T47D (cell line): ENCODE data around the gene ANGEL1.

Experiments
- DNase-seq, 2 experiments: peaks; one replicate each; pipeline versions ENCODE4 v3.0.0 to v3.0.0-alpha.2; 2011 to 2012; ENCODE audit warnings: low read depth in 1 of 2, low spot score in 1 of 2
- JUND ChIP-seq: IDR thresholded peaks from 2 replicates; pipeline ENCODE4 v1.6.1; 2012; ENCODE audit warnings: low read depth
- in situ Hi-C: cut with HindIII; loops from 2 replicates; pipeline ENCODE4 v1.10.0; 2016; ENCODE audit warnings: low sequenced_read_pairs, low pct_unique_long_range_greater_than_20kb

Gene ANGEL1

GRCh38 chr14:76810953-76811400 lies 1.7 kb downstream of the ANGEL1 start:
- peak; percentile 63 to 74 for DNase-seq
- no peak for TF ChIP-seq JUND
- in situ Hi-C loops, result no loop called here

- no peak for TF ChIP-seq JUND
- DNase-seq, result no peak
- in situ Hi-C loops, result no loop called here
These were observed 2.2 kb downstream of the ANGEL1 start for GRCh38 chr14:76810525-76810924.

GRCh38 chr14:76808990-76809389 lies 3.7 kb downstream of the ANGEL1 start:
- no peak for TF ChIP-seq JUND
- in situ Hi-C loops, result no loop called here
- DNase-seq, result no peak

DNA sequence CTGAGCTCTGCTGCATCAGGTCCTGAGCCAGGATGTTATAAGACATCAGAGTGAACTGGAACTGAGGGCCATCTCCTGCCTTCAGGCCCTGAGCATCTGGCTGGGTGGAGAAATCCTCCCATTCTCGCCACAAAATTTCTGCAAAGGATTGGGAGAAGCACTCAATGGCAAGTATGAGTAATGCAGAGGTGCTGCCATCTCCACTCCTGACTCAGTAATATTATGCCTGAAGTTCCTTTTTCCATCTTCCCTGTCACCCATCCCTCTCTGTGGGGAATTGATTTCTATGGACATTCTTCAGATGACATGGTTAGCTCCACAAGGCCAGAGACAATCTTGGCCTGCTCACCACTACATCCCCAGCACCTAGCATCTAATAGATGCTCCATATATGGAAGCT lies 4.7 kb downstream of the ANGEL1 start:
- no peak for DNase-seq
- in situ Hi-C loops, result no loop called here
- TF ChIP-seq JUND, result no peak

DNA sequence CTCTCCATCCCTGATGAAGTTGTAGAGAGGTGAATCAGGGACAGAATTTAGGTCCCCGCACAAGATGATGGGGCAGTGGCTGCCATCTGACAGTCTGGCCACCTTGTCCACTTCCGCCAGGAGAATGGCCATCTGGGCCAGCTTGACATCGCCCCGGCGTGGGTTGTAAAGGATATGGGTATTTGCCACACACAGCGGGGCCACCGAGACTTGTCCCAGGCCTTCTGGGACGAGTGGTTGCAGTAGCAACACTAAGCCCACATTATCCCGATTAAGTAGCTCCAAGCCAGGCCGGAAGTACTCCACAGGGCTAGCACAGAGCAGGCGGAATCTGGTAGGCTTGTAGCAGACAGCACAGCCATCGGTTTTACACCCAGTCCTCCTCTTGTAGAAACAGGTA lies 6.2 kb downstream of the ANGEL1 start:
- in situ Hi-C loops, result no loop called here
- DNase-seq, result no peak
- TF ChIP-seq JUND, result no peak

GRCh38 chr14:76793956-76794355 lies 18.7 kb downstream of the ANGEL1 start:
- no peak for DNase-seq
- TF ChIP-seq JUND, result no peak
- in situ Hi-C loops, result no loop called here

- TF ChIP-seq JUND, result no peak
- no peak for DNase-seq
- in situ Hi-C loops, result no loop called here
These were observed 19.4 kb downstream of the ANGEL1 start for GRCh38 chr14:76793324-76793723.

GRCh38 chr14:76792422-76792821 lies 20.3 kb downstream of the ANGEL1 start:
- in situ Hi-C loops, result no loop called here
- no peak for TF ChIP-seq JUND
- no peak for DNase-seq

DNA sequence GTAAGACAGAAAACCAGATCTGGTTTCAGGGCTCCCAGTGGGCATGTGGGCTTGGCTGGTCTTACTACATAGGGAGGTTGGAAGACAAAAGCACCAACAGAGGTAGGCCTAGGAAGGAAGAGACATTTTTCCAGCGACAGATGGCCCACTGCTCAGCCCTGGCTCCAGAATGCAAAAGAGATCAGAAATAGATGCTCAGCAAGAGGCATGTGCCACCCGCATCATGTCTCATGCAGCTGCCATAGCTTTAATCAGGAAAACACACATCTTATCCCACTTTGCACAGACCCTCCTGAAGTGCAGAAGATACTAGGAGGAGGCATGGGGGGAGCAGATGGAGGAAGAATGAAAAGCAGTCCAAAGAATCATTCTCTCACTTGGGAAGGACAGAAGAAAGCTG lies 26.1 kb downstream of the ANGEL1 start:
- no peak for DNase-seq
- in situ Hi-C loops, result no loop called here
- no peak for TF ChIP-seq JUND

GRCh38 chr14:76784881-76785280 lies 27.8 kb downstream of the ANGEL1 start:
- TF ChIP-seq JUND, result no peak
- in situ Hi-C loops, result no loop called here
- peak; percentile 90 to 92 for DNase-seq

GRCh38 chr14:76784266-76784874 lies 28.3 kb downstream of the ANGEL1 start:
- no peak for TF ChIP-seq JUND
- in situ Hi-C loops, result no loop called here

GRCh38 chr14:76782885-76783566 lies 29.7 kb downstream of the ANGEL1 start:
- no peak for DNase-seq
- no peak for TF ChIP-seq JUND

More at GRCh38 chr14:76784266-76784874, 28.3 kb downstream of the ANGEL1 start:
- no peak for DNase-seq

GRCh38 chr14:76782115-76782884 lies 30.4 kb downstream of the ANGEL1 start:
- no peak for DNase-seq
- in situ Hi-C loops, result no loop called here
- no peak for TF ChIP-seq JUND

More at GRCh38 chr14:76782885-76783566, 29.7 kb downstream of the ANGEL1 start:
- in situ Hi-C loops, result no loop called here
